IMR-90 (cell line): ENCODE data around the gene RASAL1. TPM values are rescaled to one million over a fixed set of nuclear protein-coding genes. Genes with fewer than 3 reads are reported as not detected.
"Not testable (repeated sequence)": the region's sequence is repeated elsewhere in the genome, so short reads cannot be mapped to it uniquely, and the experiment has no call there.

ENCODE experiments used
- ATAC-seq: fragments of 200-7000 bp; cut with Tn5 transposase; 2 replicates; pipeline ENCODE4 v1.9.1; 2020; ENCODE audit warnings: low read depth, mild to moderate bottlenecking, moderate library complexity
- BruUV-seq: library from RNA; stranded (reverse); fragments of 400-500 nt; replicated peaks from 2 replicates; lab custom pipeline; 2021; lab: Mats Ljungman, UMichigan
- CTCF ChIA-PET: fragments of 300-600 bp; formaldehyde crosslinking; extraction: SDS; loops from one replicate; lab custom pipeline; 2021; ENCODE audit warnings: antibody characterized with exemption; lab: Yijun Ruan, JAX
- POLR2A ChIA-PET: fragments of 300-600 bp; sonication (Branson Sonifier 250); formaldehyde crosslinking; loops from one replicate; lab custom pipeline; 2022; ENCODE audit warnings: antibody characterized with exemption; ENCODE audit not compliant: unreplicated experiment; lab: Charles Lee
- DNase-seq: peaks from one replicate; pipeline ENCODE4 v3.0.0; 2013
- H2AFZ ChIP-seq: replicated peaks from 2 replicates; pipeline ENCODE3; 2013; ENCODE audit warnings: low read length, mild to moderate bottlenecking; ENCODE audit not compliant: poor library complexity
- H2AK5ac ChIP-seq: 2 replicates; pipeline ENCODE4 v1.6.1; 2013; ENCODE audit warnings: low read depth, low read length, inconsistent platforms
- H2AK9ac ChIP-seq: replicated peaks from 2 replicates; pipeline ENCODE3; 2013; ENCODE audit warnings: mild to moderate bottlenecking, low read depth, low read length, moderate library complexity; ENCODE audit not compliant: poor library complexity
- H2BK120ac ChIP-seq: 2 replicates; pipeline ENCODE4 v1.6.1; 2013; ENCODE audit warnings: low read depth, low read length, inconsistent platforms
- H2BK15ac ChIP-seq: 3 replicates; pipeline ENCODE4 v1.6.1; 2013; ENCODE audit warnings: low read depth, low read length, inconsistent platforms
- H2BK20ac ChIP-seq: 2 replicates; pipeline ENCODE4 v1.6.1; 2013; ENCODE audit warnings: low read depth, mild to moderate bottlenecking, inconsistent platforms, low read length, moderate library complexity
- H2BK5ac ChIP-seq: 2 replicates; pipeline ENCODE4 v1.6.1; 2013; ENCODE audit warnings: mild to moderate bottlenecking, low read depth, low read length, inconsistent platforms; ENCODE audit not compliant: poor library complexity, severe bottlenecking
- H3K14ac ChIP-seq: replicated peaks from 2 replicates; pipeline ENCODE4 v1.6.1; 2013; ENCODE audit warnings: low read depth, low read length, inconsistent platforms
- H3K18ac ChIP-seq: 2 replicates; pipeline ENCODE4 v1.6.1; 2013; ENCODE audit warnings: low read depth, low read length, control low read depth
- H3K23ac ChIP-seq: 2 replicates; pipeline ENCODE4 v1.6.1; 2013; ENCODE audit warnings: low read depth, low read length, inconsistent platforms
- H3K27ac ChIP-seq: 2 replicates; pipeline ENCODE4 v1.5.1; 2013; ENCODE audit warnings: mild to moderate bottlenecking, control low read depth, low read length; ENCODE audit not compliant: insufficient read depth
- H3K27me3 ChIP-seq: 2 replicates; pipeline ENCODE4 v1.6.1; 2013; ENCODE audit warnings: low read length; ENCODE audit not compliant: control insufficient read depth, insufficient read depth
- H3K36me3 ChIP-seq: 2 replicates; pipeline ENCODE4 v1.6.1; 2013; ENCODE audit warnings: low read length, mixed read lengths; ENCODE audit not compliant: control insufficient read depth, insufficient read depth
- H3K4ac ChIP-seq: 2 replicates; pipeline ENCODE4 v1.6.1; 2013; ENCODE audit warnings: low read depth, low read length, inconsistent platforms
- H3K4me1 ChIP-seq: 2 replicates; pipeline ENCODE4 v1.6.1; 2013; ENCODE audit warnings: low read length, mixed read lengths; ENCODE audit not compliant: control insufficient read depth, insufficient read depth
- H3K4me2 ChIP-seq: 2 replicates; pipeline ENCODE4 v1.6.1; 2013; ENCODE audit warnings: low read depth, mild to moderate bottlenecking, control low read depth, low read length, moderate library complexity
- H3K4me3 ChIP-seq: 2 replicates; pipeline ENCODE4 v1.5.1; 2013; ENCODE audit warnings: low read depth, mild to moderate bottlenecking, control low read depth, low read length, moderate library complexity; ENCODE audit not compliant: insufficient read depth
- H3K56ac ChIP-seq: 2 replicates; pipeline ENCODE4 v1.6.1; 2013; ENCODE audit warnings: low read length, inconsistent platforms; ENCODE audit not compliant: insufficient read depth; ENCODE audit errors: extremely low read depth
- H3K79me1 ChIP-seq, 2 experiments: 2 replicates each; pipeline ENCODE4 v1.6.1; 2013; ENCODE audit warnings: low read length in 2 of 2, inconsistent platforms in 1 of 2, low read depth in 1 of 2
- H3K9ac ChIP-seq: 2 replicates; pipeline ENCODE4 v1.6.1; 2013; ENCODE audit warnings: low read depth, low read length, control low read depth
- H3K9me1 ChIP-seq: 2 replicates; pipeline ENCODE4 v1.6.1; 2013; ENCODE audit warnings: low read length, inconsistent platforms; ENCODE audit not compliant: insufficient read depth
- H3K9me3 ChIP-seq: 2 replicates; pipeline ENCODE4 v1.6.1; 2013; ENCODE audit warnings: low read length; ENCODE audit not compliant: control insufficient read depth, insufficient read depth
- H4K20me1 ChIP-seq: 2 replicates; pipeline ENCODE4 v1.6.1; 2013; ENCODE audit warnings: low read length, inconsistent platforms; ENCODE audit not compliant: insufficient read depth
- H4K5ac ChIP-seq: 2 replicates; pipeline ENCODE4 v1.6.1; 2013; ENCODE audit warnings: mild to moderate bottlenecking, low read depth, low read length, control low read depth
- H4K8ac ChIP-seq, 2 experiments: 2 replicates each; pipeline ENCODE4 v1.6.1; 2013; ENCODE audit warnings: low read depth in 2 of 2, low read length in 2 of 2, control low read depth in 1 of 2, inconsistent platforms in 1 of 2
- H4K91ac ChIP-seq: 2 replicates; pipeline ENCODE4 v1.6.1; 2013; ENCODE audit warnings: low read depth, low read length, inconsistent platforms; ENCODE audit not compliant: insufficient read depth
- WGBS, 2 experiments: methylation state at CpG; one replicate each; pipeline versions ENCODE4 v1.1.5 to v1.1.7; 2013; ENCODE audit warnings: missing lambda C conversion rate in 2 of 2; ENCODE audit not compliant: insufficient read length in 1 of 2; ENCODE audit errors: extremely low coverage in 2 of 2; 5-methylcytosine and 5-hydroxymethylcytosine counted together
- dilution Hi-C: fragments of 300-500 bp; cut with HindIII; formaldehyde crosslinking; loops from one replicate; pipeline ENCODE4 v1.14.3; 2018; ENCODE audit warnings: low sequenced_read_pairs; ENCODE audit not compliant: unreplicated experiment
- in situ Hi-C: fragments of 300-500 bp; cut with MboI; formaldehyde crosslinking; loops from 3 replicates; pipeline ENCODE4 v1.14.3; 2019; ENCODE audit warnings: low sequenced_read_pairs, inconsistent platforms, mixed read lengths
- intact Hi-C: fragments of 100-400 bp; cut with micrococcal nuclease; formaldehyde crosslinking; loops from 2 replicates; pipeline ENCODE4 v1.10.0; 2022
- polyA plus RNA-seq, 3 experiments: library from polyadenylated mRNA; depleted of rRNA; stranded (reverse); fragments of >200 nt; gene quantifications; 2 replicates each; pipeline ENCODE4 v1.2.3, GENCODE V29; 2012; ENCODE audit warnings: low replicate concordance in 1 of 3
- total RNA-seq: library from RNA; depleted of rRNA; stranded (reverse); fragments of >200 nt; gene quantifications from 2 replicates; pipeline ENCODE4 v1.2.3, GENCODE V29; 2012

Gene RASAL1
- total and polyA plus RNA-seq, 2 of the 4 experiments (the other 2 are of a cell fraction), result not detected

DNA sequence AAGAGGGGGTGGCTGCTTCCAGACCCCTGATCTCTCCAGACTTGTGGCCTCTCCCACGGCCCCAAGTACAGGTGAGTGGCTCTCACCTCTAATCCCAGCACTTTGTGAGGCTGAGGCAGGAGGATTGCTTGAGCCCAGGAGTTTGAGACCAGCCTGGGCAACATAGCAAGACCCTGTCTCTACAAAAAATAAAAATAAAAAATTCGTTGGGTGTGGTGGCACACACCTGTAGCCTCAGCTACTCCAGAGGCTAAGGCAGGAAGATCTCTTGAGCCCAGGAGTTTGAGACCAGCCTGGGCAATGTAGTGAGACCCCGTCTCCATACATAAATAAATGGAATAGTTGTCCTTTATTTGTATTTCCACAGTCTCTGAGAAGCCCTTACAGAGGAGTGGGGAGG, 6.2 kb upstream of the RASAL1 start:
- H3K14ac ChIP-seq, H3K4me3 ChIP-seq, H4K5ac ChIP-seq, H4K91ac ChIP-seq, H3K4ac ChIP-seq, H3K9me1 ChIP-seq, H3K18ac ChIP-seq, H2AK9ac ChIP-seq, H3K4me1 ChIP-seq, H3K27me3 ChIP-seq, H2BK5ac ChIP-seq, H3K9ac ChIP-seq, BruUV-seq, H2AK5ac ChIP-seq, H3K9me3 ChIP-seq, H2BK15ac ChIP-seq, in situ Hi-C loops, H2AFZ ChIP-seq, CTCF ChIA-PET, H3K79me1 ChIP-seq, H3K56ac ChIP-seq, DNase-seq, H3K27ac ChIP-seq, H2BK20ac ChIP-seq, intact Hi-C loops, ATAC-seq, POLR2A ChIA-PET, H3K23ac ChIP-seq, H4K8ac ChIP-seq, H4K20me1 ChIP-seq, dilution Hi-C loops, H3K4me2 ChIP-seq, H2BK120ac ChIP-seq, H3K36me3 ChIP-seq: not testable (repeated sequence)
- no CpG with 5 or more reads among the region's 3 CpGs for WGBS, 2 experiments
